Glomerular visceral epithelial cell (primary cell): ENCODE data around the gene USH1G.

ENCODE experiments used
- DNase-seq: peaks from one replicate; pipeline ENCODE4 v3.0.0-alpha.2; 2016; ENCODE audit errors: extremely low spot score

The USH1G gene

DNA sequence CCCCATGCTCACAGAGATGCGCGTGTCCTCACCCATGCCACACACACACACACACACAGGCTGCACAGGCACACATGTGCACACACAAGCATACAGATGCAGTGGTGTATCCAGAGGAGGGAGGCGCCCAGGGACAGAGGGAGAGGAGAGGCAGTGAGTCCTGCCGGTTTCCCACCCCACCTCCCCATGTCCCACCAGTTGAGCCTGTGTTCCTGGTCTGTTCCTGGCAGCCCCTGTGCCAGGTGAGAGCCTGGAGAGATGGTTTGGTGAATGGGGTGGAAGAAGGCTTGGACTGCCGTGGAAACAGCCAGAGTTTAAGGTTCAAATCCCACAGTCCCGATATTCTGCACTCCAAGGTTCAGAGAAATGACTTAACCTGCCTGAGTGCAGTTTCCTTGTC, 19.4 kb downstream of the USH1G start:
- no peak for DNase-seq

DNA sequence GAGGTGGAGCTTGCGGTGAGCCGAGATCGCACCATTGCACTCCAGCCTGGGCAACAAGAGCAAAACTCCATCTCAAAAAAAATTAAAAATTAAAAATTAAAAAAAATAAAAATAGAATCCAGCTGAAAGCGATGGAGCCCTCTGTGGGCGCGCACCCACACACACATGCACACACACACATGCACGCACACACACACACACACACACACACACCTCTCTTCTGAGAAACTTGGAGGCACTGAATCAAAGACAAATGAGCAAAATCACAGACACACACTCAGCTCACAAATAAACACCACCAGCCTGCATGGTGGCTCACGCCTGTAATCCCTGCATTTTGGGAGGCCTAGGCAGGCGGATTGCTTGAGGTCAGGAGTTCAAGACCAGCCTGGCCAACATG, 20.0 kb downstream of the USH1G start:
- no peak for DNase-seq

DNA sequence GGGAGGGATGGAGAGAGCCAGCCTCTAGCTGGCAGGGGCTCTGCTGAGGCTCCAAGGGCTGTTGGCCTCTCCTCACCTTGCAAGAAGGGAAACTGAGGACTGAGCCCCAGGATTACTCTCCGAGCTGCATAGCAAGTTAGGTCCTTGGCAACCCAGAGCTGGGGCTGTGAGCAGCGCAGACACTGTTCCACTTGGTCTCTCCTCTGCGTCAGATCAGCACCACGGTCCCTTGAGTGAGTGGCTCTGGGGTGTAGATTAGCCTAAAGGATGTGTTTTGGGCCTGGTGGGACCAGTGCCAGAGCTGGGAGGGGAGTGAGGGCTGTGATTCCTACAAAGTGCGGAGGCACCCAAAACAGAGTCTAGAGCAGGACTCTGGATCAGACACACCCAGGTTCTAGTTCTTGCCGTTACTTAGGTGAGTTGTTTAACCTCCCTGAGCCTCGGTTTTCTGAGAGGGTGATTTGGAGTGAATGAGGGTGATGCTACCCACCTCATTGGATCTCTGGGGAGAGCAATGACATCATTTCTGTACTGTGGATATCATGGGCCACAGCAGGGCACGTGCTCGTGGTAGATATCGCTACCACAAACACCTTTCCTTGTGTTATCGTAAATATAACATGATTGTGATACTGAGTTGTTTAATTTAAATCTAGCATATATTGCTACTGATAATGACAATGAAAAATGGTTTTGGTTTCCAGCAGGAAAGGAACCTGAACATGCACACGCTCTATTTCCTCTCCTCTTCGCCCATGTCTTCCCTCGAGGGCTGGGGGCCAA, 21.5 kb downstream of the USH1G start:
- DNase-seq: no peak

DNA sequence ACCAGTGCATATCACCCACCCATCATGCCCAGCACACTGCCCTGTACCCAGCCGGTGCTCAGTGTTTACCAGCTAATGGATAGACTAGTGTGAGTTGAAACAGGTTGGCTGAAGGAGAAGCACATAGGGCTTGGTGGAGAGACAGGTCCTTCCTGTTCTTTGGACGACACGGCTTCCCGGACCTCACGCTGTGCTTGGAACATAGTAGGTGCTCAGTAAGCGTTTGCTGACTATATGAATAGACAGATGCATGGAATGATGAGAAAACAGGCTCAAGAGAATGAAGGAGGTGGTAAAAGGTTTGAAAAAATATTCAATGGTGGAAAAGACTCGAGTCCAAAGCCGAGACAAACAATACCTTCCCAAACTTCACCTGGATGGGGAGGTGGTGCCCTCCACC, 22.8 kb downstream of the USH1G start:
- DNase-seq: no peak

DNA sequence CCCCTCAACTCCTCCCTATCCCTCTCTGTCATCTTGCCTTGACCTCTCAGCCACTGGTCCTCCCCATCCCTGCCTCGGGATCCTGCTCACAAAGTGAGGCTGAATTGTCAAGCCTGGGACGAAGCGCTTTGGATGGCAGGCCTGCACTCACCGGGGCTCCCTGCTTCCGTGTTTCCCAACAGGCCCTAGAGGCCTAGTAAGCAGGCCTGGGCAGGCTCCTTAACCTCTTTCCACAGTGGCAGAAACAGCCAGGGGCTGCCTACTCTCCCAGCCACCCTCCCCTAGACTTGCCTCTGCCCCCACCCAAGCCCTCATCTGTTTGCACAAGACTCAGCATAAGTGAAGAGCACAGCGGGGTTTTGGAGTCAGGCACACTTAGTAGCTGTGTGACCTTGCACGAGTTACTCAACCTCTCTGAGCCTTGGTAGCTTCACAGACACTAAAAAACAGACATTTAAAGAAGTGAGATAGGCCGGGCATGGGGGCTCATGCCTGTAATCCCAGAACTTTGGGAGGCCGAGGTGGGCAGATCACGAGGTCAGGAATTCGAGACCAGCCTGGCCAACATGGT, 24.6 kb downstream of the USH1G start:
- DNase-seq: no peak

DNA sequence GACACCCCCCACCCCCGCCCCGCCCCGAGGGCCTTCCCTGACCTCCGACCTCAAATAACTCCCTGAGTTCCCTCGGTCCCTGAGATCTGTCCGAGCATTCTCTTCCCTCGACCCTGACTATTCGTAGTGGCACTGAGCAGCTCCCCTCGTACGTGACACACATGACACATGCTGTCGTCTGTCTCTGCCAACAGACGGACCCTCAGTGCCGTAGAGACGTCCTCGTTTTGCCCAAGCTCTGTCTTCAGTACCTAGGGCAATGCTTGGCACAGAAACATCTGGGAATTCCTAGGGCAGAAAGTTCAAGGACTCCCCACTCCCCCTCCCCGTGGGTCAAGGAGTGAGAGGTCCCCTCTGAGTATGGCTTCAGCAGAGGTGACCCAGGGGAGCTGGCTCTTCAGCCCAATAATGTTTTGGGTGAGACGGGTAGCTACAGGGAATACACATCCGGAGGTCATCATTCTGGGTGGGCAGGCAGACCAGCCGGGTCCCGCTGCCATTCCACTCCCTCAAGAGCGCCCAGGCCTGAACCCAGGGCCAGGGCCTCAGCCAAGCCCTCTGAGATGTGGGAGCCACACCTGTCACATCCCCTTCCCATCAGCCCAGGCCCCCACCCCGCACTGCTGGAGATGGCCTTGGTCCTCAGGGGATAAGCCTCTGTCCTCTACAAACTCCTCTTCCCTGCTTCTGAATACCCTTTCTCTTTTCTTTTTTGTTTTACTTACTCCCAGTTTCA, 29.0 kb downstream of the USH1G start:
- DNase-seq: no peak

DNA sequence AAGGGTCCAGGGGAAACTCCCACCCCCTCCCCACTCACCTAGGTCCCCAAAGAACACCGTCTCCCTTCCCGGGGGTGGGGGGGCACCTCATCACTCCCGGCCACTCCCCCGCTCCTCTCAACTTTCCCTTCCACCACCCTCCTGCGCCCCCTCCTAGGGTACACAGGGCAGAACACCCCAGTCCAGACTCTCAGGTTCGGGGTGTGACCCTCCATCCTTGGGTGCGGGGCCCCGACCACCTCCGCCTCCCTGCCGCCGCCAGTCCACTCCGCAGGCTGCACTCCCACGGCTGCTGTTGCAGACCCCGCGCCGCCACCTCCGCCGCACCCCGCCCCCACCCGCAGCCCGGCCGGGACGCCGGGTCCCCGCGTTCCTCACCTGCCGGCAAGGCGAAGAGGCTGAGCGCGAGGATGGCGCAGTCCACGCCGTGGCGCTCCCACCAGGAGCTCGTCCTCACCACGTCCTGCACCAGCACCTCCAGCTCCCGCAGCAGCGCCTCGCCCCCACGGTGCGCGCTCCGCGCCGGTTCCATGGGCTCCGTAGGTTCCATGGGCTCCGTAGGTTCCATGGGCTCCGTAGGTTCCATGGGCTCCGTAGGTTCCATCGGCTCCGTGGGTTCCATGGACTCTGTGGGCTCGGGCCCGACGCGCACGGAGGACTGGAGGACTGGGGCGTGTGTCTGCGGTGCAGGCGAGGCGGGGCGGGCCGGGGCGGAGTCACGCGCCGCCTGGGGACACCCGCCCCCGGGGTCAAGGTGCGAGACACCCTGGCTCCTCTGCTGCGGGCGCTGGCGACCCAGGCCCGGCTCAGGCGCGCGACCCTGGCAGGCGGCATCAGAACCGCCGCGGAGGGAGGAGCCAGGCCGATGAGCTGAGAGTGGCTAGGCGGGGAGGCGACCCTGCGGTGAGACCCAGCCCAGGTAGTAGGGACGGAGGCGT, 29.8 kb downstream of the USH1G start, which contains the start of gene FADS6:
Gene FADS6, minus strand, starts transcription at position 660 of the 938 bp plus-strand sequence. Its CDS starts 38 bp downstream, at position 622.
- DNase-seq: no peak

DNA sequence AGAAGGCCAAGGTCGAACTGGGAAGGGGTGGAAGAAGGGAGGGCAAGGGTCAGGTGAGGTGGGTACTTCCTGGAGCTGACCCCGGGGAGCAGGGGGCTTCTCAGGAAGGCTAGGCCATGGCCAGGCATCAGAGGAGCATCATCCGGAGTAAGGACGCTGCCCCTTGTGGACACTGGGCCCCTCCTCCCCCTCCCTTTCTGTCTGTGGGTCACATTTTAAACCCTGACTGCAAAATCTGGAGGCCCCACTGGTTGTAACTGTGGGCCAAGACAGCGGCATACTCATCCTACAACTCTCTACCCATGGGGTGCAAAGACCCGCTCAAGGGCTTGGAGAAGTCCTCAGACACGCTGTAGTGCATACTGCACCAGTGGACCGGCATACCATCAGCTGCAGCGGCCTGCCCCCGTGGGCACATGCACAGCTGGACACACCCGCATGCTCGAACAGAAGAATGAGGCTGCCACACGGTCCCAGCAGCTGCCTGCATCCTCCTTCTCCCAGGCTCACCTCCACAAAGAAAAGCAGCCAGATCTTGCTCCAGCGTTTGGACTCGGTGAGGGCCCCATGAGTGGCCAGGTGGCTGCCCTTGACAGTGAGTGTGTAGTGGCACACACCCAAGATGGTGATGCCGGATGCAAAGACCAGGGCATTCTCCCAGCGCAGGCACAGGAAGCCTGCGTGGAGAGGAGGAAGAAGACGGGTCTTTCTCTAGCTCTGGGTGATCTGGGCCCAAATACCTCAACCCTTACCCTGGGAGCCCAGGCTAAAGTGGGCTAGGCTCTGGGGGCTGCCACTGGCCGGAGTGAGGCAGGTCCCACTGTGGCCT, 30.8 kb downstream of the USH1G start:
- no peak for DNase-seq

DNA sequence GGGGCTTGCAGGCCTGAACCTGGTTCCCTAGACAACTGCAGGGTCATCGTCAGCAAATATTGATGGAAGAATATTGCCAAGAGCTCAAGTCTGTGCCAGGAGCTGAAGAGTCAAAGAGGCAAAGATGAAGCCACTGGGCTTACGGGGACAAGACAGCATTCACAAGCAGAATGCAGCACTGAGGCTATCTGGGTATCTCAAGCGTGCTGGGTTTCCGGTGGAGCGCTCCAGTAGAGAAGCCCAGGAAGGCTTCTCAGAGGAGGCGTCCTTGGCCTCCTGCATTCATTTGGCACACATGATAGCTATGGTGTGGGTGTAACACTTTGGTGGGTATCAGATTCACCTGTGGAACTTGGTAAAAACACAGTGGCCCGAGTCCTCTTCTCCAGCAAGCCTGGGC, 32.5 kb downstream of the USH1G start:
- DNase-seq: no peak

DNA sequence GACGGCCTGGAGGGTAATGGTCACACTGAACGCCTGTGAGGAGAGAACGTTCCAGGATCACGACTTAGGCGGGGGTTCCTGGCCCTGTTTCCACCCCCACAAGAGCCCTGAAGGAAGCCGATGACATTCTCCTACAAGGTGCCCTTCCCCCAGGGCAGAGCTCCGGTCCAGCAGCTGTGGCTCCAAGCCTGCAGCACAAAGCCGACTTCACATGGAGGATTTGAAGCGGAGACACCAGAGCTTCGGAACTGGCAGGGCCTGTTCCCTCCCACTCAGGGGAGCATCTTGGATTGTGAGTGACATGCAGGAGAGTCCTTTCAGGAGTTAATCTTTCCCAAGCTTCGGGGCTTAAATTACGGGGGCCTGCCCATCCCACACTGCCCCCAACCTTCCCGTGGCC, 34.6 kb downstream of the USH1G start:
- DNase-seq: no peak

DNA sequence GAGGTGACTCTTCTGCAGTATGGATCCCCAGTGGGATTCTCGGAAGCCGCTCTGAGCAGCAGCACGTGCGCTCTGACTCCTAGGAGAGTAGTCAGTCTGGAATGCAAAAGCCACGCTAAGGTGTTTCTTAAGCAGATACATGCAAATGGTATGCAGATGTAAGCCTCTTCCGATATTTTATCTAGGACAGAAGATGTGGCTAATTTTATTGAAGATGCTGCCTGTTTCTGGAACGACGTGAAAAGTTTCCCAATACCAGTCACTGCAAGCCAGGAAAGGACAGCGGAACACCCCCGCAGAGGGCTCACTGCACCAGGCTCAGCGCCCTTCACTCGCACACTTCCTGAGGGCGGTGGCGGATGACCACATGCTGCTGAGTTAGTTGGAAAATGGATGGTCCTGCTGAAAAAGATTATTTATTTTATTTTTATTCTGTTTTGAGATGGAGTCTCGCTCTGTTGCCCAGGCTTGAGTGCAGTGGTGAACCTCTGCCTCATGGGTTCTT, 39.8 kb downstream of the USH1G start:
- no peak for DNase-seq

DNA sequence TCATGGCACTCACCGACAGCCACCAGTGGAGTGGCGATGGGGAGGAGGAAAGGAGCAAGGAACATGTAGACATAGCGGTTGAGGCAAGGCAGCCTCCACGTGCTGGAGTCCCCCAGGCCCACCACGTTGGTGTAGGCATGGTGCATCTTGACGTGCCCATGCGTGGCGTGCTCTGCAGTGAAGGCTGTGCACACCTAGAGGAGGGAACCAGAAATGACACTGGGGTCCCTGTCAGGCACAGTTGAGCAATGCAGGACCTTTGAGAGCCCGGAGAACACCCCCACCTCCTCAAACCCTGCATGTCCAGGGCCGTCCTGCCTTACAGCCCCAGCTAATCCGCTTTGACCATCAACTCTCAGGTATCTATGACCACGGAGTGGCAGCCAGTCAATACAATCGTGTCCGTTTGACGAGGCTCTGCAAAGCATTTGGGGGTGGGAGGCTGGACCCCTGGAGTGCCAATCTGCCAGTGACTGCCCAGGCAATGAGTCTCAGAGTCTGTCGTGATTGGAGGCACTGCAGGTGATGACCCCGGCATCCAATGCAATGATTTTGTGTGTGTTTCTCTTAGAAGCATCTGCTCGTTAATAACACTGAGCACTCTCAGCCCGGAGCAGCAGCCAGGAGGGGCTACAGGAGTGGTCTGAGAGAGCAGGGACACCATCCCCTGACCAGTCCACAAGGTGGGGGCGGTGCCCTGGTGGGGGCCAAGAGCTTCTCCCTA, 40.4 kb downstream of the USH1G start:
- DNase-seq: no peak

DNA sequence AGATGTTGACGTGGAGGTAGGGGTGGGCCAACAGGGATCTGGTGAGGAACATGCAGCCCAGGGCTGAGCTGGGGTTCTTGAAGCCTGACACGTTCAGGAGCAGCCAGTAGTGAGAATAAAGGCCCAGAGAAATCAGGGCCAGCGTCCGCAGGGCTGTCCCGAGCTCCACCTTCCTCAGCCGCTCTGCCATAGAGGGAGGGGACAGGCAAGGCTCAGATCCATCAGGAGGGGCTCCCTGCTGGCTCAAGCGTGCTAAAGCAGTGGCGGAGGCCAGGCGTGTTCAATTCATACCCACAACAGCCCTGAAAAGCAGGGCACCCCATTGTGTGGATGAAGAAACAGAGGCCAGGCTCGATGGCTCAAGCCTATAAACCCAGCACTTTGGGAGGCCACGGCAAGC, 42.0 kb downstream of the USH1G start:
- no peak for DNase-seq

DNA sequence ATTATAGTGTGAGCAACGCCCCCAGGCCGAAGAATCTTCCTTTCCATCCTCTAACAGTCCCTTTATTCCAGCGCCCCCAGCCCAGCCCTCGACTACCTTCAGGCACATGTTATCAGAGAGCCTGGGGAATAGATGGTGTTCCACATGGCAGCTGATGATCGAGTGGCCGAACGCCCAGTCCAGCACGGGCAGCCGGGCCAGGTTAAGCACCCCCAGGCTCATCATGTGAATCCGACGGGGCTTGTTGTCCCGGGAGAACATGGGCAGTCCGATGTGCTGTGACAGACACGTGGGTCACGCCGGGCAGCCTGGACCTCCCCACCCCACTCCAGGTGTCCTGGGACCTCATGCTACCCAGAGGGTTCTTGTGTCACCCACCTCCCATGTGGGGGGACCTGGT, 43.7 kb downstream of the USH1G start:
- no peak for DNase-seq

DNA sequence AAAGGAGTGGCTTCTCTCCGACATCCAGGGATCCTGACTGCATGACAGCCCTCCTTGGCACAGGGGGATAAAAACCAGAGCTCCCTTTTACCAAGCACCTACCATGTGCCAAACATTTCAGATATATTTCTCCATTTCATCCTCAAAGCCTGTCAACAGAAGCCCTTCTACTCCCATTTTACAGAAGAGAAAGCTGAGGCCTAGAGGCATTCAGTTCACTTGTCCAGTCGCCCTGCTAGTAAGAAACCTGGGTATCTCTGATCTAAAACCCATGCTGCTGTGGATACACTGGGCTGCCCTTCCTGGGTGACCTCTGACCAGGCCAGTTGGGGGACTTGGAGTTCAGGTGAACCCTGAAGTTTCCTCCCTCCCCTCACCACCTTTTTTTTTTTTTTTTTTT, 44.4 kb downstream of the USH1G start:
- DNase-seq: no peak

DNA sequence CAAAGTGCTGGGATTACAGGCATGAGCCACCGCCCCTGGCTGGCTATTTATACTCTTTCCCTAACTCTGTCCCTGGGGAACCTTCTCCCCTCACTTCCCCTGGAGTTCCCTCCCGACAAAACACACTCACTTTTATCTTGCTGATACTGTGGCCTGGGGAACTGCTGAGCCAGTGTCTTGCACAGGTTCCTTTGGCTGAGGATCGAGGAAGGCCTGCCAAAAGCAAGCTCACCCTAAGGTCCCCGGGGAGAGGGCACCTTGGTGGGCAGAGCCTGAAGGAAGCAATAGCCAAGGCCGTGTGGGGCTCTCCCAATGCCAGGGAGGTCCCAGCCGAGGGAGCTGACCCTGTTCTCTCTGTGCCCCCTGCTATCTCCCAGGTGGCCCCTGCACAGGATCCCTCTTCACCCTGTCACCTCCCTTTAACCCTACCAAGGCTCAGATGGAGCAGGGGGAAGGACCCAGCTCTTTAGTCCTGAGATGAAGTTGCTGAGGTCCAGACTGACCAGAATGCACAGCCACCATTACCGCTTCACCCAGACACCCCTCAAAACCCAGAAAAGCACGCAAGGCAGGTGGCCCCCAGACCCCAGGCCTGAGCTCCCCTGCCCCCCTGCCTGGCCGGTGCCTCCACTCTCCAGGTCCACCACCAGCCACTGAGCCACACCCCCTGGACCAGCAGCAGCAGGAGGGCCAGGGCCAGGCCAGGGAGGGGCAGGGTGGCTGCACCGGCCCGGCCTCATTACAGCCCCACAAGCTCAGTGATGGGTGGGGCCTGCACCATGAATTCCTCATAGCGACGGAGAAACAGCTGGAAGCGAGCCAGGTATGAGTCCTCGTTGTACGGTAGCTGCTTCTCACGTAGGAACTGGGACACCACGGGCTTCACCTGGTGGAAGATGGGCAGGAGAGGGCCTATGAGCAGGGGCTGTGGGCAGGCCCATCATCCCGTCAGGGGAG, 45.2 kb downstream of the USH1G start:
- DNase-seq: no peak

DNA sequence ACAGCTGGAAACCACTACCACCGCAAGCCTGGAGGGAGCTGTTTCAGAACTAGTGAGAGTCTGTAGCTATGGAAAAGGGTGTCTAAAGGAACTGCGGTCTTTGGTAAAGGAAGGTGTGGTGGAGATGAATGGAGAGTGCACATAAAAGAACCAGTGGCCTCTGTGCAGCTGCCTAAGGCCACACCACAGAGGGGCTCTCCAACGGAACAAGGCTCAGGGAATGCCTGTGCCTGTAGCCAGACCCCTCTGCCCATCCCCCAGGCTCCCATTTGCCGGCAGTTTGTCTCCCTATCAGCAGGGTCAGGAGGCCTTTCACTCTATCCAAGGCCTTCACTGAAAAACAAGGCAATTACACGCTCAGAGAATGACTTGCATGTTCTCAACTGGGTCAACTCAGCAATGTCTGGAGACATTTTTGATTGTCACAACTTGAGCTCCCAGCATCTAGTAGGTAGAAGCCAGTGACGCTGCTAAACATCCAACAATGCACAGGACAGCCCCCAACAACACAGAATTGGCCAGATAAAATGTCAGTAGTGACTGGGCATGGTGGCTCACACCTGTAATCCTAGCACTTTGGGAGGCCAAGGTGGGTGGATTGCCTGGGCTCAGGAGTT, 47.0 kb downstream of the USH1G start:
- DNase-seq: no peak

DNA sequence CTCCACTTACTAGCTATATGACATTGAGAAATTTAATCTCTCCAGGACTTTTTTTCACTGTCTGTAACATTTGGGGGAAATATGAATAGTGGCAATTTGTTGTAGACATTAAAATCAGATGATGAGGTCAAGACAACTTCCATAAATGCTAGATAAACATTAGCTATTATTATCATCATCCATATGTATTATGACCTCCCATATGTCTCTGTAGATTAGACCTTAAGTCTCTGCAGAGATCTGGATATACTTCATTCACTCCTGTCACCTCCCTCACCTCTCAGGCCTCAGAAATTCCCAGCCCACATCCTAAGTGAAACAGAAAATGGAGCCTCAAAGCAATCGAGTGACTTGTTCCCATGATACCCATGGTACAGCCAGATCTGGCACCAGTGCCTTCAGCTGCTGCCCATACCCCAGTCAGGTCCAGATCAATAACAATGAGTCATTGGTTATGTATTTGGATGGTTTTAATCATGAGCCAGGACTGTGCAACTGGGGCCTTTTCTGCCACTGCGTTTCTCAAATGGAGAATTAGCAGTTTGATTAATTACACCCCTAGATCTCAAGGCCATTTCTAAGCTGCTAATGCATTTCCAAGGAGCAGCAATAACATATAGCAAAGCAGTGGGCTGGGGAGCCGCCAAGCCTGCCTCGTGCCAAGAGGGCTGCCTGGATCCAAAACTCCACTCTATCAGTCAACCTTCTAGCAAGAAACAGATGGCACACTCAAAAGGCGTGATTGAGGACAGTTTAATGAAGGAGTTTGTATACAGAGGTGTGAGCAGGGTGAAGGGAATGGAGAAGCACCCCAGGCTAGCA, 47.7 kb downstream of the USH1G start:
- no peak for DNase-seq
